Activated CD4-positive, alpha-beta T cell treated with anti-CD3 and anti-CD28 coated beads for 36 hours (primary cell): ENCODE measurements around the gene REC114. TPM values are rescaled to one million over a fixed set of nuclear protein-coding genes. Genes with fewer than 3 reads are reported as not detected.

Experiments
- ATAC-seq: fragments of 200-7000 bp; cut with Tn5 transposase; one replicate; pipeline ENCODE4 v1.10.0; 2021; ENCODE audit warnings: mild to moderate bottlenecking, moderate library complexity
- CTCF ChIA-PET: fragments of 350-600 bp; sonication (Branson Sonifier 250); formaldehyde crosslinking; loops from one replicate; lab custom pipeline; 2021; ENCODE audit warnings: antibody characterized with exemption; lab: Charles Lee
- POLR2A ChIA-PET: fragments of 350-600 bp; sonication (Branson Sonifier 250); formaldehyde crosslinking; loops from one replicate; lab custom pipeline; 2021; ENCODE audit warnings: antibody characterized with exemption, inconsistent platforms; lab: Charles Lee
- DNase-seq: peaks from one replicate; pipeline ENCODE4 v3.0.0-alpha.2; 2020
- H3K27ac Mint-ChIP-seq: one replicate; pipeline ENCODE4 v1.8.0; 2021; ENCODE audit warnings: mixed read lengths
- H3K27me3 Mint-ChIP-seq: one replicate; pipeline ENCODE4 v1.8.0; 2021; ENCODE audit warnings: mixed read lengths
- H3K36me3 Mint-ChIP-seq: one replicate; pipeline ENCODE4 v1.8.0; 2021; ENCODE audit warnings: low read depth, mixed read lengths
- H3K4me1 Mint-ChIP-seq: one replicate; pipeline ENCODE4 v1.8.0; 2021; ENCODE audit warnings: mixed read lengths
- H3K4me3 Mint-ChIP-seq: one replicate; pipeline ENCODE4 v1.8.0; 2021; ENCODE audit warnings: mild to moderate bottlenecking, moderate library complexity, mixed read lengths
- H3K9me3 Mint-ChIP-seq: one replicate; pipeline ENCODE4 v1.8.0; 2021; ENCODE audit warnings: low read depth, mixed read lengths
- intact Hi-C, 2 experiments: fragments of 100-400 bp; cut with DNase I in 1 of 2; cut with micrococcal nuclease in 1 of 2; formaldehyde crosslinking; loops; one replicate each; pipeline versions ENCODE4 v1.14.2 to v1.15.1; 2022 to 2024; cut with DNase I, micrococcal nuclease
- total RNA-seq, 2 experiments: library from RNA; stranded (reverse); gene quantifications; one replicate each; pipeline ENCODE4 v1.2.3, GENCODE V29; 2021

The REC114 gene
- total RNA-seq, 2 experiments from 2014 or later, result not detected

- ATAC-seq (no peak), DNase-seq (no peak)
- ChIA-PET POLR2A (no interaction called here), CTCF (interaction anchor here (1.2 to 3.5 kb wide), 3 partner anchors 10 to 80 kb away, joined by 3 to 10 read pairs (median 4); no protein-coding TSS in a partner anchor)
- H3K27me3 Mint-ChIP-seq, result no peaks in the 10 kb centered on the region
- peaks cover 5% of the 10 kb centered on the region for H3K36me3 Mint-ChIP-seq
- no peak overlapping the region for H3K27ac Mint-ChIP-seq
- H3K9me3 Mint-ChIP-seq, result no peaks in the 10 kb centered on the region
- no peak overlapping the region for H3K4me3 Mint-ChIP-seq
- intact Hi-C loops, result no loop called here
- peaks cover 32% of the 10 kb centered on the region for H3K4me1 Mint-ChIP-seq
Measured at GRCh38 chr15:73597036-73597638, 154.2 kb downstream of the REC114 start.

GRCh38 chr15:73598530-73599160, 155.7 kb downstream of the REC114 start:
- Mint-ChIP-seq H3K9me3 (no peaks in the 10 kb centered on the region), H3K36me3 (peaks cover 5% of the 10 kb centered on the region), H3K27me3 (no peaks in the 10 kb centered on the region), H3K27ac (no peak overlapping the region), H3K4me1 (peaks cover 32% of the 10 kb centered on the region), H3K4me3 (no peak overlapping the region)
- ChIA-PET POLR2A (no interaction called here), CTCF (interaction anchor here (0.6 to 3.5 kb wide), 3 partner anchors 9 to 38 kb away, joined by 3 to 10 read pairs (median 3); no protein-coding TSS in a partner anchor)
- intact Hi-C loops, result no loop called here
- DNase-seq, result no peak
- no peak for ATAC-seq

GRCh38 chr15:73599934-73600333, 157.0 kb downstream of the REC114 start:
- Mint-ChIP-seq H3K9me3 (no peaks in the 10 kb centered on the region), H3K4me1 (peaks cover 30% of the 10 kb centered on the region), H3K36me3 (peaks cover 5% of the 10 kb centered on the region), H3K27me3 (no peaks in the 10 kb centered on the region), H3K4me3 (no peak overlapping the region), H3K27ac (no peak overlapping the region)
- DNase-seq (no peak), ATAC-seq (no peak)
- intact Hi-C loops, result no loop called here
- ChIA-PET POLR2A (no interaction called here), CTCF (no interaction called here)

- intact Hi-C loops, result no loop called here
Measured at GRCh38 chr15:73600413-73601335, 157.7 kb downstream of the REC114 start.

GRCh38 chr15:73601451-73602445, 158.8 kb downstream of the REC114 start:
- no peaks in the 10 kb centered on the region for H3K9me3 Mint-ChIP-seq
- CTCF ChIA-PET, result interaction anchor here (0.7 to 2.0 kb wide), 2 partner anchors 9 to 35 kb away, joined by 3 to 8 read pairs; no protein-coding TSS in a partner anchor
- no peak for DNase-seq
- H3K27ac Mint-ChIP-seq, result no peak overlapping the region
- no peak overlapping the region for H3K4me3 Mint-ChIP-seq
- POLR2A ChIA-PET, result interaction anchor here (0.6 kb wide), 1 partner anchor 8 kb away, joined by 4 read pairs; no protein-coding TSS in a partner anchor
- no peak for ATAC-seq
- intact Hi-C loops, result no loop called here
- H3K4me1 Mint-ChIP-seq, result peaks cover 22% of the 10 kb centered on the region
- H3K36me3 Mint-ChIP-seq, result peaks cover 3% of the 10 kb centered on the region
- no peaks in the 10 kb centered on the region for H3K27me3 Mint-ChIP-seq

More at GRCh38 chr15:73600413-73601335, 157.7 kb downstream of the REC114 start:
- H3K27me3 Mint-ChIP-seq, result no peaks in the 10 kb centered on the region
- H3K4me3 Mint-ChIP-seq, result no peak overlapping the region
- POLR2A ChIA-PET, result interaction anchor here (0.6 kb wide), 2 partner anchors 9 to 31 kb away, joined by 3 to 4 read pairs; no protein-coding TSS in a partner anchor
- peaks cover 26% of the 10 kb centered on the region for H3K4me1 Mint-ChIP-seq
- no peak overlapping the region for H3K27ac Mint-ChIP-seq
- H3K9me3 Mint-ChIP-seq, result no peaks in the 10 kb centered on the region
- H3K36me3 Mint-ChIP-seq, result peaks cover 5% of the 10 kb centered on the region
- no peak for ATAC-seq
- DNase-seq, result no peak
- CTCF ChIA-PET, result interaction anchor here (0.6 to 2.0 kb wide), 3 partner anchors 14 to 292 kb away, joined by 3 to 8 read pairs (median 3); no protein-coding TSS in a partner anchor

- peaks cover 2% of the 10 kb centered on the region for H3K9me3 Mint-ChIP-seq
- DNase-seq, result no peak
- no peak for ATAC-seq
- intact Hi-C loops, result no loop called here
- H3K27me3 Mint-ChIP-seq, result no peaks in the 10 kb centered on the region
- H3K4me1 Mint-ChIP-seq, result peaks cover 27% of the 10 kb centered on the region
- POLR2A ChIA-PET, result no interaction called here
- H3K4me3 Mint-ChIP-seq, result no peak overlapping the region
- H3K27ac Mint-ChIP-seq, result no peak overlapping the region
- H3K36me3 Mint-ChIP-seq, result peaks cover 5% of the 10 kb centered on the region
- CTCF ChIA-PET, result interaction anchor here (0.7 to 2.0 kb wide), 2 partner anchors 9 to 34 kb away, joined by 3 to 8 read pairs; no protein-coding TSS in a partner anchor
Measured at GRCh38 chr15:73602446-73602843, 159.5 kb downstream of the REC114 start.

- Mint-ChIP-seq H3K4me3 (no peak overlapping the region), H3K4me1 (peaks cover 30% of the 10 kb centered on the region), H3K9me3 (peaks cover 2% of the 10 kb centered on the region), H3K27ac (no peak overlapping the region), H3K27me3 (no peaks in the 10 kb centered on the region), H3K36me3 (peaks cover 5% of the 10 kb centered on the region)
- ChIA-PET POLR2A (interaction anchor here (0.6 kb wide), 1 partner anchor 658 kb away, joined by 3 read pairs; no protein-coding TSS in a partner anchor), CTCF (interaction anchor here (0.8 to 1.1 kb wide), 3 partner anchors 14 to 33 kb away, joined by 3 to 4 read pairs (median 4); no protein-coding TSS in a partner anchor)
- DNase-seq (no peak), ATAC-seq (no peak)
- intact Hi-C loops, result no loop called here
Measured at GRCh38 chr15:73602992-73603391, 160.0 kb downstream of the REC114 start.

GRCh38 chr15:73604477-73604876, 161.5 kb downstream of the REC114 start:
- ATAC-seq, result no peak
- DNase-seq, result no peak
- H3K4me1 Mint-ChIP-seq, result peaks cover 41% of the 10 kb centered on the region
- H3K9me3 Mint-ChIP-seq, result peaks cover 2% of the 10 kb centered on the region
- H3K36me3 Mint-ChIP-seq, result peaks cover 4% of the 10 kb centered on the region
- POLR2A ChIA-PET, result no interaction called here
- CTCF ChIA-PET, result interaction anchor here (0.8 to 1.6 kb wide), 2 partner anchors 13 to 101 kb away, joined by 3 to 4 read pairs; no protein-coding TSS in a partner anchor
- H3K4me3 Mint-ChIP-seq, result no peak overlapping the region
- no peaks in the 10 kb centered on the region for H3K27me3 Mint-ChIP-seq
- H3K27ac Mint-ChIP-seq, result no peak overlapping the region
- intact Hi-C loops, result no loop called here

- Mint-ChIP-seq H3K27ac (no peak overlapping the region), H3K27me3 (no peaks in the 10 kb centered on the region), H3K36me3 (peaks cover 4% of the 10 kb centered on the region), H3K9me3 (peaks cover 2% of the 10 kb centered on the region), H3K4me3 (no peak overlapping the region), H3K4me1 (peaks cover 48% of the 10 kb centered on the region)
- intact Hi-C loops, result no loop called here
- CTCF ChIA-PET, result interaction anchor here (0.6 to 5.5 kb wide), 9 partner anchors 11 to 98 kb away, joined by 3 to 45 read pairs (median 4); no protein-coding TSS in a partner anchor
- ATAC-seq, result no peak
- DNase-seq, result no peak
- POLR2A ChIA-PET, result interaction anchor here (0.6 kb wide), 1 partner anchor 834 kb away, joined by 6 read pairs; no protein-coding TSS in a partner anchor
Measured at GRCh38 chr15:73605759-73606436, 162.9 kb downstream of the REC114 start.
